ENCODE measurements around the gene DLG1.

Gene DLG1

GRCh38 chr3:197259096-197259495, 39.3 kb downstream of the DLG1 start:
- no peak for DNase-seq (ENCODE audit: low spot score)
- in situ Hi-C loops (cut with MboI; ENCODE audit: low sequenced_read_pairs, unreplicated experiment), result loop anchor here (25.0 kb wide), 1 partner anchor 253 kb away; no protein-coding TSS in a partner anchor

GRCh38 chr3:197258168-197258755, 40.1 kb downstream of the DLG1 start:
- no peak for TF ChIP-seq CTCF (IDR thresholded peaks at IDR 0.05; ENCODE audit: borderline replicate concordance, control extremely low read depth, extremely low read depth, insufficient read depth, missing control alignments)
- in situ Hi-C loops (cut with MboI; ENCODE audit: low sequenced_read_pairs, unreplicated experiment), result loop anchor here (25.0 kb wide), 1 partner anchor 254 kb away; no protein-coding TSS in a partner anchor
- no peak for DNase-seq (ENCODE audit: low spot score)

More at GRCh38 chr3:197259096-197259495, 39.3 kb downstream of the DLG1 start:
- no peak for TF ChIP-seq CTCF (IDR thresholded peaks at IDR 0.05; ENCODE audit: borderline replicate concordance, control extremely low read depth, extremely low read depth, insufficient read depth, missing control alignments)

GRCh38 chr3:197257711-197258110, 40.7 kb downstream of the DLG1 start:
- in situ Hi-C loops (cut with MboI; ENCODE audit: low sequenced_read_pairs, unreplicated experiment), result loop anchor here (25.0 kb wide), 1 partner anchor 255 kb away; no protein-coding TSS in a partner anchor
- DNase-seq (ENCODE audit: low spot score), result no peak
- TF ChIP-seq CTCF (IDR thresholded peaks at IDR 0.05; ENCODE audit: borderline replicate concordance, control extremely low read depth, extremely low read depth, insufficient read depth, missing control alignments), result no peak

- in situ Hi-C loops (cut with MboI; ENCODE audit: low sequenced_read_pairs, unreplicated experiment), result loop anchor here (25.0 kb wide), 1 partner anchor 255 kb away; no protein-coding TSS in a partner anchor
- DNase-seq (ENCODE audit: low spot score), result peak; percentile 12
- TF ChIP-seq CTCF (IDR thresholded peaks at IDR 0.05; ENCODE audit: borderline replicate concordance, control extremely low read depth, extremely low read depth, insufficient read depth, missing control alignments), result peak; percentile 24
These were observed 41.5 kb downstream of the DLG1 start for GRCh38 chr3:197256836-197257444.

- no peak for TF ChIP-seq CTCF (IDR thresholded peaks at IDR 0.05; ENCODE audit: borderline replicate concordance, control extremely low read depth, extremely low read depth, insufficient read depth, missing control alignments)
- DNase-seq (ENCODE audit: low spot score), result no peak
- in situ Hi-C loops (cut with MboI; ENCODE audit: low sequenced_read_pairs, unreplicated experiment), result loop anchor here (25.0 kb wide), 1 partner anchor 256 kb away; no protein-coding TSS in a partner anchor
These were observed 42.3 kb downstream of the DLG1 start for GRCh38 chr3:197256104-197256503.

- DNase-seq (ENCODE audit: low spot score), result no peak
- in situ Hi-C loops (cut with MboI; ENCODE audit: low sequenced_read_pairs, unreplicated experiment), result loop anchor here (25.0 kb wide), 1 partner anchor 259 kb away; no protein-coding TSS in a partner anchor
- TF ChIP-seq CTCF (IDR thresholded peaks at IDR 0.05; ENCODE audit: borderline replicate concordance, control extremely low read depth, extremely low read depth, insufficient read depth, missing control alignments), result no peak
These were observed 45.0 kb downstream of the DLG1 start for GRCh38 chr3:197253238-197253947.

Measured in GM13976 (cell line).